Natural killer cell (primary cell): ENCODE data around the gene CRYBG1. TPM values are rescaled to one million over a fixed set of nuclear protein-coding genes. Genes with fewer than 3 reads are reported as not detected.

Experiments
- ATAC-seq, 3 donors: fragments of 150-1000 bp in 2 of 3; fragments of 200-7000 bp in 1 of 3; cut with Tn5 transposase; 1 replicate in 1 of 3; 2 replicates in 2 of 3; pipeline ENCODE4 v1.10.0; 2021; ENCODE audit warnings: mild to moderate bottlenecking in 2 of 3, moderate library complexity in 2 of 3
- DNase-seq, 2 donors: peaks; one replicate each; pipeline versions ENCODE4 v3.0.0 to v3.0.0-alpha.2; 2013 to 2021; ENCODE audit warnings: mixed read lengths in 1 of 2
- H3K27ac ChIP-seq: one replicate; pipeline ENCODE4 v1.5.1; 2013; ENCODE audit warnings: mild to moderate bottlenecking, low read length
- H3K27me3 ChIP-seq: one replicate; pipeline ENCODE4 v1.6.1; 2013; ENCODE audit warnings: low read length; ENCODE audit not compliant: control insufficient read depth, insufficient read depth
- H3K36me3 ChIP-seq: one replicate; pipeline ENCODE4 v1.6.1; 2013; ENCODE audit warnings: low read length; ENCODE audit not compliant: control insufficient read depth, insufficient read depth
- H3K4me1 ChIP-seq: one replicate; pipeline ENCODE4 v1.6.1; 2013; ENCODE audit warnings: low read length; ENCODE audit not compliant: control insufficient read depth, insufficient read depth
- H3K4me3 ChIP-seq: one replicate; pipeline ENCODE4 v1.5.1; 2013; ENCODE audit warnings: low read length
- H3K9me3 ChIP-seq: one replicate; pipeline ENCODE4 v1.6.1; 2013; ENCODE audit warnings: low read length; ENCODE audit not compliant: control insufficient read depth, insufficient read depth
- H3K27ac Mint-ChIP-seq, 2 donors: one replicate each; pipeline ENCODE4 v1.8.0; 2022; ENCODE audit warnings: mild to moderate bottlenecking in 2 of 2, mixed read lengths in 2 of 2, moderate library complexity in 1 of 2
- H3K27me3 Mint-ChIP-seq, 2 donors: one replicate each; pipeline ENCODE4 v1.8.0; 2022; ENCODE audit warnings: low read depth in 2 of 2, mixed read lengths in 2 of 2
- H3K36me3 Mint-ChIP-seq: one replicate; pipeline ENCODE4 v1.8.0; 2022; ENCODE audit warnings: mixed read lengths
- H3K4me1 Mint-ChIP-seq, 2 donors: one replicate each; pipeline ENCODE4 v1.8.0; 2022; ENCODE audit warnings: mixed read lengths in 2 of 2
- H3K4me3 Mint-ChIP-seq: one replicate; pipeline ENCODE4 v1.8.0; 2022; ENCODE audit warnings: mild to moderate bottlenecking, moderate library complexity, mixed read lengths
- H3K9me3 Mint-ChIP-seq, 2 donors: one replicate each; pipeline ENCODE4 v1.8.0; 2022; ENCODE audit warnings: mixed read lengths in 2 of 2
- CTCF ChIP-seq: fragments of 200-600 bp; IDR thresholded peaks from one replicate; pipeline ENCODE4 v1.8.0; 2022; ENCODE audit warnings: antibody characterized with exemption
- WGBS: methylation state at CpG from one replicate; pipeline ENCODE4 v1.1.7; 2013; ENCODE audit warnings: missing lambda C conversion rate; ENCODE audit not compliant: insufficient coverage; 5-methylcytosine and 5-hydroxymethylcytosine counted together
- intact Hi-C: fragments of 100-400 bp; cut with micrococcal nuclease; formaldehyde crosslinking; loops from one replicate; pipeline ENCODE4 v1.14.2; 2022
- total RNA-seq, 4 donors: library from RNA; stranded (reverse); fragments of 120-200 nt in 1 of 4; gene quantifications; one replicate each; pipeline versions ENCODE4 v1.2.3 to v1.2.4, GENCODE V29; 2013 to 2022

CRYBG1 gene
- total RNA-seq, 3 donors from 2014 or later (not counting 1 experiment from before 2014, with no cell fraction given), result 16.3 to 21.8 (median 17.5) TPM

- no peak overlapping the region for H3K27ac ChIP-seq
- no peaks in the 10 kb centered on the region for H3K36me3 ChIP-seq
- WGBS, result 0% methylated on average over 1 of the region's 2 CpGs
- H3K4me1 Mint-ChIP-seq, result no peaks in the 10 kb centered on the region
- no peak for TF ChIP-seq CTCF
- ATAC-seq, result no peak
- no peak overlapping the region for H3K4me3 Mint-ChIP-seq
- H3K27ac Mint-ChIP-seq, result no peak overlapping the region
- no peak for DNase-seq
- no peak overlapping the region for H3K4me3 ChIP-seq
- no peaks in the 10 kb centered on the region for H3K4me1 ChIP-seq
- H3K27me3 Mint-ChIP-seq, result peaks cover 0 to 6% of the 10 kb centered on the region in 2 donors
- H3K9me3 ChIP-seq, result no peaks in the 10 kb centered on the region
- H3K36me3 Mint-ChIP-seq, result no peaks in the 10 kb centered on the region
- intact Hi-C loops, result no loop called here
- H3K9me3 Mint-ChIP-seq, result no peaks in the 10 kb centered on the region
- no peaks in the 10 kb centered on the region for H3K27me3 ChIP-seq
These were observed 9.2 kb downstream of the CRYBG1 start for GRCh38 chr6:106369739-106370138.

GRCh38 chr6:106370639-106371038 lies 10.1 kb downstream of the CRYBG1 start:
- Histone ChIP-seq H3K27ac (no peak overlapping the region), H3K36me3 (no peaks in the 10 kb centered on the region), H3K9me3 (no peaks in the 10 kb centered on the region), H3K4me3 (no peak overlapping the region), H3K27me3 (no peaks in the 10 kb centered on the region), H3K4me1 (no peaks in the 10 kb centered on the region)
- H3K36me3 Mint-ChIP-seq, result no peaks in the 10 kb centered on the region
- H3K9me3 Mint-ChIP-seq, result no peaks in the 10 kb centered on the region
- DNase-seq (no peak), ATAC-seq (no peak)
- H3K27me3 Mint-ChIP-seq, result peaks cover 0 to 6% of the 10 kb centered on the region in 2 donors
- no peak overlapping the region for H3K27ac Mint-ChIP-seq
- TF ChIP-seq CTCF, result no peak
- no peak overlapping the region for H3K4me3 Mint-ChIP-seq
- intact Hi-C loops, result no loop called here
- 71% methylated on average over 1 of the region's 1 CpG for WGBS
- no peaks in the 10 kb centered on the region for H3K4me1 Mint-ChIP-seq

- H3K27me3 Mint-ChIP-seq, result peaks cover 3 to 8% of the 10 kb centered on the region in 2 donors
These were observed 12.5 kb downstream of the CRYBG1 start for GRCh38 chr6:106372838-106373501.

More at GRCh38 chr6:106372838-106373501, 12.5 kb downstream of the CRYBG1 start:
- H3K36me3 ChIP-seq, result no peaks in the 10 kb centered on the region
- intact Hi-C loops, result no loop called here
- DNase-seq (no peak), ATAC-seq (no peak)
- Mint-ChIP-seq H3K36me3 (no peaks in the 10 kb centered on the region), H3K9me3 (no peaks in the 10 kb centered on the region), H3K4me3 (no peak overlapping the region), H3K4me1 (no peaks in the 10 kb centered on the region), H3K27ac (no peak overlapping the region)
- H3K4me3 ChIP-seq, result no peak overlapping the region
- 73% methylated on average over 3 of the region's 4 CpGs for WGBS
- no peaks in the 10 kb centered on the region for H3K4me1 ChIP-seq
- H3K27me3 ChIP-seq, result no peaks in the 10 kb centered on the region
- no peak overlapping the region for H3K27ac ChIP-seq
- no peak for TF ChIP-seq CTCF
- no peaks in the 10 kb centered on the region for H3K9me3 ChIP-seq
